SK-N-SH (cell line): ENCODE data around the gene RAB7B. TPM values are rescaled to one million over a fixed set of nuclear protein-coding genes. Genes with fewer than 3 reads are reported as not detected.
"Not testable (repeated sequence)": the region's sequence is repeated elsewhere in the genome, so short reads cannot be mapped to it uniquely, and the experiment has no call there.

Source experiments
- CTCF ChIA-PET: fragments of 300-600, 350-600 bp; formaldehyde crosslinking; extraction: SDS; loops from one replicate; lab custom pipeline; 2021; lab: Yijun Ruan, JAX
- POLR2A ChIA-PET: fragments of 350-600 bp; sonication (Branson Sonifier 250); formaldehyde crosslinking; extraction: SDS; loops from one replicate; lab custom pipeline; 2020; ENCODE audit warnings: antibody characterized with exemption, inconsistent platforms; lab: Yijun Ruan, JAX
- DNase-seq: peaks from one replicate; pipeline ENCODE4 v3.0.0; 2012
- H2AFZ ChIP-seq: fragments of 200-600 bp; sonication (generic); 2 replicates; pipeline ENCODE4 v1.8.1; 2016; ENCODE audit warnings: antibody characterized with exemption, mild to moderate bottlenecking, low read depth
- H3F3A ChIP-seq: fragments of 200-600 bp; sonication (generic); replicated peaks from 2 replicates; pipeline ENCODE3; 2016; ENCODE audit warnings: antibody characterized with exemption, mild to moderate bottlenecking; ENCODE audit not compliant: insufficient read depth
- H3K27ac ChIP-seq, 2 experiments: fragments of 200-500 bp in 1 of 2; fragments of 200-600 bp in 1 of 2; sonication (Bioruptor generic) in 1 of 2; sonication (generic), shearing (Covaris generic) in 1 of 2; 2 replicates each; pipeline versions ENCODE4 v1.5.1 to v1.6.1; 2014 to 2016; ENCODE audit warnings: low read depth in 2 of 2, inconsistent platforms in 1 of 2, low read length in 1 of 2, mild to moderate bottlenecking in 1 of 2, mixed read lengths in 1 of 2
- H3K27me3 ChIP-seq: fragments of 200-600 bp; sonication (generic), shearing (Covaris generic); 2 replicates; pipeline ENCODE4 v1.6.1; 2016; ENCODE audit warnings: mixed run types; ENCODE audit not compliant: insufficient read depth
- H3K36me3 ChIP-seq, 2 experiments: fragments of 200-500 bp in 1 of 2; fragments of 200-600 bp in 1 of 2; sonication (Bioruptor generic) in 1 of 2; sonication (generic) in 1 of 2; replicated peaks in 1 of 2; 2 replicates each; pipeline versions ENCODE3 to v1.5.1; 2014 to 2016; ENCODE audit warnings: low read length in 1 of 2, mild to moderate bottlenecking in 1 of 2; ENCODE audit not compliant: insufficient read depth in 2 of 2, control insufficient read depth in 1 of 2
- H3K4me1 ChIP-seq, 2 experiments: fragments of 200-500 bp in 1 of 2; fragments of 200-600 bp in 1 of 2; sonication (Bioruptor generic) in 1 of 2; sonication (generic), shearing (Covaris generic) in 1 of 2; 2 replicates each; pipeline versions ENCODE4 v1.5.1 to v1.6.1; 2014 to 2016; ENCODE audit warnings: low read depth in 1 of 2, low read length in 1 of 2, mixed run types in 1 of 2; ENCODE audit not compliant: insufficient read depth in 2 of 2, control insufficient read depth in 1 of 2
- H3K4me2 ChIP-seq: fragments of 200-600 bp; sonication (generic), shearing (Covaris generic); 2 replicates; pipeline ENCODE4 v1.6.1; 2017; ENCODE audit warnings: mixed run types
- H3K4me3 ChIP-seq, 2 experiments: fragments of 200-500 bp in 1 of 2; fragments of 200-600 bp in 1 of 2; sonication (Bioruptor generic) in 1 of 2; sonication (generic), shearing (Covaris generic) in 1 of 2; 2 replicates each; pipeline versions ENCODE4 v1.5.1 to v1.8.1; 2014 to 2016; ENCODE audit warnings: low read depth in 2 of 2, inconsistent platforms in 1 of 2, low read length in 1 of 2, mild to moderate bottlenecking in 1 of 2, mixed read lengths in 1 of 2, moderate library complexity in 1 of 2
- H3K79me2 ChIP-seq: fragments of 200-600 bp; sonication (generic); 2 replicates; pipeline ENCODE4 v1.8.1; 2017; ENCODE audit warnings: mild to moderate bottlenecking; ENCODE audit not compliant: insufficient read depth
- H3K9ac ChIP-seq: fragments of 200-600 bp; sonication (generic); 2 replicates; pipeline ENCODE4 v1.6.1; 2017; ENCODE audit warnings: mixed run types
- H3K9me2 ChIP-seq: fragments of 200-600 bp; sonication (generic); 2 replicates; pipeline ENCODE4 v1.6.1; 2017; ENCODE audit warnings: mixed run types
- H3K9me3 ChIP-seq: fragments of 200-600 bp; sonication (generic); 2 replicates; pipeline ENCODE4 v1.6.1; 2017; ENCODE audit warnings: mixed run types, mild to moderate bottlenecking, moderate library complexity
- H4K20me1 ChIP-seq: fragments of 200-600 bp; sonication (generic); 2 replicates; pipeline ENCODE4 v1.6.1; 2017; ENCODE audit warnings: mild to moderate bottlenecking, mixed run types; ENCODE audit not compliant: insufficient read depth
- ELF1 ChIP-seq: IDR thresholded peaks from 2 replicates; pipeline ENCODE4 v1.4.0; 2012
- EP300 ChIP-seq, 2 experiments: IDR thresholded peaks; 2 replicates each; pipeline versions ENCODE4 v1.4.0 to v1.6.1; 2012; ENCODE audit warnings: borderline replicate concordance in 1 of 2, low read depth in 1 of 2, low read length in 1 of 2
- FOXJ3 ChIP-seq: sonication (generic); formaldehyde crosslinking; IDR thresholded peaks from 2 replicates; pipeline ENCODE4 v1.5.1; 2020; ENCODE audit warnings: mild to moderate bottlenecking, missing genetic modification reagents
- MAX ChIP-seq: IDR thresholded peaks from 2 replicates; pipeline ENCODE4 v1.4.0; 2012; ENCODE audit warnings: low read depth
- MEF2A ChIP-seq: IDR thresholded peaks from 2 replicates; pipeline ENCODE4 v1.4.0; 2012; ENCODE audit warnings: low read depth, borderline replicate concordance
- MXI1 ChIP-seq: IDR thresholded peaks from 2 replicates; pipeline ENCODE4 v1.6.1; 2012; ENCODE audit warnings: mild to moderate bottlenecking, low read depth, low read length, improper control_type of control experiment
- NRF1 ChIP-seq: IDR thresholded peaks from 2 replicates; pipeline ENCODE4 v1.6.1; 2012; ENCODE audit warnings: low read depth, mild to moderate bottlenecking, low read length
- RAD21 ChIP-seq: IDR thresholded peaks from 2 replicates; pipeline ENCODE4 v1.6.1; 2012; ENCODE audit warnings: mild to moderate bottlenecking, low read length
- RCOR1 ChIP-seq: fragments of 150-350 bp; IDR thresholded peaks from 2 replicates; pipeline ENCODE4 v1.6.1; 2017; ENCODE audit warnings: antibody characterized with exemption, low read length
- WGBS: methylation state at CpG from one replicate; pipeline ENCODE4 v1.1.6; 2017; ENCODE audit warnings: low lambda C conversion rate; 5-methylcytosine and 5-hydroxymethylcytosine counted together
- polyA plus RNA-seq, 3 experiments: library from polyadenylated mRNA; depleted of rRNA; stranded (reverse); fragments of >200 nt; gene quantifications; 2 replicates each; pipeline ENCODE4 v1.2.3, GENCODE V29; 2012
- TF ChIP-seq, protein P1 (sequence below): IDR thresholded peaks from 2 replicates; pipeline ENCODE4 v1.6.1; 2012; ENCODE audit warnings: mild to moderate bottlenecking, low read depth, low read length, moderate library complexity

Gene RAB7B
- polyA plus RNA-seq, 1 of the 3 experiments (the other 2 are of a cell fraction), result 0.15 TPM

DNA sequence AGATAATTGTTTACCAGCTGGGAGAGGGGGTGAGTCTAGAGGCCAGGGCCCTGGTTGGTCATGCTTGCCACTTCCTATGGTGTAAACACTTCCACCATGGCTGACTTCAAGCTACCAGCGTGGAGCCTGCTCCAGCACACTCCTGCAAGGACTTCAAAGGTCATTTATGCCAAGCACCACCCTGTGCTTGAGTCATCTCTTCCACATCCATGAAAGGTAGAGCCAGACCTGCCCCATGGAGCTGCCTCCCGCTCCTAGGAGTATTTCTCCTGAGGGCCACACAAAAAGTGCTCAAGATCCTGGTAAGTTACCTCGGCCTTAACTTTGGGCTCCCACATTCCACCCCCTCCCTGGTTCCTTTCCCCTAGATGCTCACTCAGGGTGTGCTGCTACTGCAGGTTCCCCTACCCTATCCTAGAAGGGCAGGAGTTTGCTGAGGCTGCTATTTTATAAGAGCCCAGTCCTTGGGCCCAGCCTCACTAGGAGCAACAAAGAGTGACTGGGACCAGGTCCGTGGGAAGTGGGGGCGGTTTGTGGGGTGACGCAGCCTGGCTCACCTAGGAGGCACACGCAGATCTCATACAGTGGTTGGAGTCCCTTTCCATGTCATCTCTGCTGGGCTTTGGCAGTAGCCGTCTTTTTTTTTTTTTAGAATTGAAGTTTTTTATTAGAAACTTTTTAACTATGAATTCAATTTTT is 2.4 kb downstream of the RAB7B start:
- POLR2A ChIA-PET, result no interaction called here
- H3K9me3 ChIP-seq, result no peaks in the 10 kb centered on the region
- no peak for DNase-seq

DNA sequence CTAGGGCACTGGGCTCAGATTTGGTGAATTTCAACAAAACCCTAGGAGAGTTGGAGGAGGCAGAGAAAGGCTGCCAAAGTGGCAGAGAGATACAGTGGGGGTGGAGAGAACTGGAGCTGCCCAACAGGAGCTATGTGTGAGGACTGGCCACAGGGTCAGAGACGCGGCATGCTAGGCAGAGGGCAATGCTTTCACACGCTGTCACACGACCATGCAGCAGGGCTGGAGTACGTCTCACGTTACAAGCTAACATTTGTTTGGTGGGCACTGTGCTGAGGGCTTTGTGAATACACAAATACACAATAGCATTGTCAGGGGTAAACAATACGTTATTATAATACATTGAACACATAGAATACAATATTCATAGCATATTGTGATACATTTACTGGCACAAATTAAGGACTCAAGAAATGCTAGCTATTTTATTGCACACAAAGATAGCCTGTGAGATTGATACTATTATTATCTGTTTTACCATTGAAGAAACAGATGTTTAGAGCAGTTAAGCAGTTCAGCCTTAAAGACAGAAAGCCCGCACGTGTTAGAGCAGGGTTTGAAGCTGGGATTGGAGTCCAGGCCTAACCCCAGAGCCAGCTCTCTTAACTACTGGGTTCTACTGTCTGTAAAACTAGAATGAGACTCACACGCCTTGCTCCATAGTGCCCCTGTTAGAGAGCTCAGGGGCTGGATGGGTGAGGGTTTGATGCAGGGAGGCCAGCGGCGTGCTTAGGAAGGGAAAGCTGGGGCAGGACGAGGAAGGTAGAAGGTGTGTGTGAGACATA is 4.5 kb downstream of the RAB7B start:
- TF ChIP-seq MXI1 (no peak), RCOR1 (no peak), ELF1 (no peak), MEF2A (no peak), MAX (no peak)
- TF ChIP-seq, protein P1, sequence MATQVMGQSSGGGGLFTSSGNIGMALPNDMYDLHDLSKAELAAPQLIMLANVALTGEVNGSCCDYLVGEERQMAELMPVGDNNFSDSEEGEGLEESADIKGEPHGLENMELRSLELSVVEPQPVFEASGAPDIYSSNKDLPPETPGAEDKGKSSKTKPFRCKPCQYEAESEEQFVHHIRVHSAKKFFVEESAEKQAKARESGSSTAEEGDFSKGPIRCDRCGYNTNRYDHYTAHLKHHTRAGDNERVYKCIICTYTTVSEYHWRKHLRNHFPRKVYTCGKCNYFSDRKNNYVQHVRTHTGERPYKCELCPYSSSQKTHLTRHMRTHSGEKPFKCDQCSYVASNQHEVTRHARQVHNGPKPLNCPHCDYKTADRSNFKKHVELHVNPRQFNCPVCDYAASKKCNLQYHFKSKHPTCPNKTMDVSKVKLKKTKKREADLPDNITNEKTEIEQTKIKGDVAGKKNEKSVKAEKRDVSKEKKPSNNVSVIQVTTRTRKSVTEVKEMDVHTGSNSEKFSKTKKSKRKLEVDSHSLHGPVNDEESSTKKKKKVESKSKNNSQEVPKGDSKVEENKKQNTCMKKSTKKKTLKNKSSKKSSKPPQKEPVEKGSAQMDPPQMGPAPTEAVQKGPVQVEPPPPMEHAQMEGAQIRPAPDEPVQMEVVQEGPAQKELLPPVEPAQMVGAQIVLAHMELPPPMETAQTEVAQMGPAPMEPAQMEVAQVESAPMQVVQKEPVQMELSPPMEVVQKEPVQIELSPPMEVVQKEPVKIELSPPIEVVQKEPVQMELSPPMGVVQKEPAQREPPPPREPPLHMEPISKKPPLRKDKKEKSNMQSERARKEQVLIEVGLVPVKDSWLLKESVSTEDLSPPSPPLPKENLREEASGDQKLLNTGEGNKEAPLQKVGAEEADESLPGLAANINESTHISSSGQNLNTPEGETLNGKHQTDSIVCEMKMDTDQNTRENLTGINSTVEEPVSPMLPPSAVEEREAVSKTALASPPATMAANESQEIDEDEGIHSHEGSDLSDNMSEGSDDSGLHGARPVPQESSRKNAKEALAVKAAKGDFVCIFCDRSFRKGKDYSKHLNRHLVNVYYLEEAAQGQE, result no peak
- POLR2A ChIA-PET, result no interaction called here
- 80% methylated on average over 13 of the region's 13 CpGs for WGBS

More for the DNA sequence above, 2.4 kb downstream of the RAB7B start:
- Histone ChIP-seq H3K27ac (peak overlapping the region in 1 of 2 experiments; percentile 57; a peak in 2 of 4 replicates), H3K79me2 (no peaks in the 10 kb centered on the region), H2AFZ (no peak overlapping the region), H3K27me3 (no peaks in the 10 kb centered on the region; the same call in 1 of the 2 replicates), H3K36me3 (no peaks in the 10 kb centered on the region), H3K9me2 (no peaks in the 10 kb centered on the region), H3K4me3 (no peak overlapping the region), H3K9ac (no peak overlapping the region), H4K20me1 (no peaks in the 10 kb centered on the region), H3K4me1 (peaks cover 0 to 17% of the 10 kb centered on the region in 2 experiments; a peak in 2 of 4 replicates), H3K4me2 (0 out of 2 replicates have a peak overlapping the region, but pooled peaks have one; percentile 12), H3F3A (peaks cover 10% of the 10 kb centered on the region)
- CTCF ChIA-PET, result interaction anchor here (1.1 to 3.9 kb wide), 5 partner anchors 17 to 342 kb away, joined by 3 to 20 read pairs (median 4); no protein-coding TSS in a partner anchor
- WGBS, result 69% methylated on average over 6 of the region's 8 CpGs
- TF ChIP-seq NRF1, result no peak
- no peak for TF ChIP-seq EP300 (IDR thresholded peaks at IDR 0.05; ENCODE audit: borderline replicate concordance in 1 of 2, low read depth in 1 of 2, low read length in 1 of 2)
- TF ChIP-seq FOXJ3 (CRISPR knock-in tag), result no peak
- TF ChIP-seq RAD21, result no peak
- TF ChIP-seq, all 33 proteins: peak for 0

GRCh38 chr1:205996641-205997040 is 6.6 kb downstream of the RAB7B start:
- H3F3A ChIP-seq, H3K4me2 ChIP-seq, H3K4me3 ChIP-seq, H4K20me1 ChIP-seq, H3K9ac ChIP-seq, POLR2A ChIA-PET, H3K36me3 ChIP-seq, H2AFZ ChIP-seq, H3K79me2 ChIP-seq, H3K27me3 ChIP-seq, H3K4me1 ChIP-seq, DNase-seq, H3K9me3 ChIP-seq, H3K9me2 ChIP-seq, H3K27ac ChIP-seq: not testable (repeated sequence)
- CTCF ChIA-PET, result interaction anchor here (1.5 to 6.2 kb wide), 2 partner anchors 20 to 110 kb away, joined by 4 to 41 read pairs; no protein-coding TSS in a partner anchor
- WGBS, result 94% methylated on average over 1 of the region's 1 CpG

More for the DNA sequence above, 4.5 kb downstream of the RAB7B start:
- CTCF ChIA-PET, result interaction anchor here (0.6 to 3.9 kb wide), 6 partner anchors 14 to 108 kb away, joined by 3 to 20 read pairs (median 4); no protein-coding TSS in a partner anchor
- Histone ChIP-seq H2AFZ (no peak overlapping the region), H3K4me2 (no peak overlapping the region), H3K79me2 (no peaks in the 10 kb centered on the region), H4K20me1 (no peaks in the 10 kb centered on the region), H3K9me3 (no peaks in the 10 kb centered on the region), H3K4me3 (no peak overlapping the region), H3F3A (peaks cover 10% of the 10 kb centered on the region), H3K36me3 (no peaks in the 10 kb centered on the region), H3K9ac (no peak overlapping the region), H3K27me3 (no peaks in the 10 kb centered on the region; the same call in 1 of the 2 replicates), H3K27ac (no peak overlapping the region), H3K9me2 (no peaks in the 10 kb centered on the region), H3K4me1 (peaks cover 0 to 17% of the 10 kb centered on the region in 2 experiments; a peak in 2 of 4 replicates)
- no peak for DNase-seq
